ENCODE data around the gene PLPP3. TPM values are rescaled to one million over a fixed set of nuclear protein-coding genes. Genes with fewer than 3 reads are reported as not detected.

PLPP3 gene
- total RNA-seq, 6 experiments from 2014 or later: 47.8 to 118 (median 65.8) TPM

DNA sequence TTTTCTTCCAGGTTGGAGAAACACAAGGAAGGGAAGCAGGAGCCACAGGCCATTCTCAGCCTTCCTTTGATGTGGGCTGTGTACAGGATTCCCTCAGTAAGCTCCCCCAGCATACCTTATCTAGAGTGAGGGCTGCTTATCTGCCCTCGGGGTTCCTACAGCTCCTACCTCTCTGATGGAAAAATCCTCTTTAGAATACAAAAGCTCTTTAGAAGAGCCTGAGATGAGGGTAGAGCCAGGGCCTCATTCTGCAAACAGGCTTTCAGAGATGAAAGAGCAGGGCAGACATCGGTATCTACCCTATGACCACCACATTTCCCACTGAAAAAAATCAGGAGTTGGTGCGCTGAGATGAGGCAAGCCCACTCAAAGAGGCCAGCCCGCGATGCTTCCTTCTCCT is 85.1 kb downstream of the PLPP3 start:
- Histone ChIP-seq H3K9me3 (no peaks in the 10 kb centered on the region), H3K36me3 (peaks cover 0 to 16% (median 8%) of the 10 kb centered on the region in 4 donors), H3K27me3 (no peaks in the 10 kb centered on the region), H3K27ac (peak overlapping the region in 1 of 3 donors; percentile 21), H3K4me1 (peaks cover 0 to 62% (median 26%) of the 10 kb centered on the region in 4 donors), H3K4me3 (no peak overlapping the region)
- WGBS (ENCODE audit: insufficient coverage, low coverage, low lambda C conversion rate, missing lambda C conversion rate): 89% methylated on average over 5 of the region's 5 CpGs
- TF ChIP-seq, protein P1, sequence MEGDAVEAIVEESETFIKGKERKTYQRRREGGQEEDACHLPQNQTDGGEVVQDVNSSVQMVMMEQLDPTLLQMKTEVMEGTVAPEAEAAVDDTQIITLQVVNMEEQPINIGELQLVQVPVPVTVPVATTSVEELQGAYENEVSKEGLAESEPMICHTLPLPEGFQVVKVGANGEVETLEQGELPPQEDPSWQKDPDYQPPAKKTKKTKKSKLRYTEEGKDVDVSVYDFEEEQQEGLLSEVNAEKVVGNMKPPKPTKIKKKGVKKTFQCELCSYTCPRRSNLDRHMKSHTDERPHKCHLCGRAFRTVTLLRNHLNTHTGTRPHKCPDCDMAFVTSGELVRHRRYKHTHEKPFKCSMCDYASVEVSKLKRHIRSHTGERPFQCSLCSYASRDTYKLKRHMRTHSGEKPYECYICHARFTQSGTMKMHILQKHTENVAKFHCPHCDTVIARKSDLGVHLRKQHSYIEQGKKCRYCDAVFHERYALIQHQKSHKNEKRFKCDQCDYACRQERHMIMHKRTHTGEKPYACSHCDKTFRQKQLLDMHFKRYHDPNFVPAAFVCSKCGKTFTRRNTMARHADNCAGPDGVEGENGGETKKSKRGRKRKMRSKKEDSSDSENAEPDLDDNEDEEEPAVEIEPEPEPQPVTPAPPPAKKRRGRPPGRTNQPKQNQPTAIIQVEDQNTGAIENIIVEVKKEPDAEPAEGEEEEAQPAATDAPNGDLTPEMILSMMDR (IDR thresholded peaks at IDR 0.05): no peak
- TF ChIP-seq POLR2A (IDR thresholded peaks at IDR 0.05): no peak
- ATAC-seq (no peak), DNase-seq (no peak)
- intact Hi-C loops (cut with DNase I): no loop called here

DNA sequence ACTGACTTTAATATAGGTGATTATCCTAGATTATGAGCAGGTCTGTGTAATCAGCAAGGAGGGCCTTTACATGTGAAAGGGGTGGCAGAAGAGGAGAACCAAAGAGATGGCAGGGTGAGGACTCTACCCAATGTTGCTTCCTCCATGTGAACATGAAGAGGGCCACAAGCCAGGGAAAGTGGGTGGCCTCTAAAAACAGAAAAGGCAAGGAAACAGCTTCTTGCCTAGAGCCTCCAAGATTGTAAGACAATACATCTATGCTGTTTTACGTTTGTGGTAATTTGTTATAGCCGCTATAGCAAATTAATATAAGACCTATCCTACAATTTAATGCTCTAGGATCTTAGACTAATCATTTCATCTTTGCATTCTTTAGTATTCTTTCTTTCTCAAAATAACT is 85.5 kb downstream of the PLPP3 start:
- no peak for DNase-seq
- Histone ChIP-seq H3K4me3 (no peak overlapping the region), H3K9me3 (no peaks in the 10 kb centered on the region), H3K36me3 (peaks cover 0 to 16% (median 8%) of the 10 kb centered on the region in 4 donors), H3K27ac (peak overlapping the region in 1 of 3 donors; percentile 21), H3K27me3 (no peaks in the 10 kb centered on the region), H3K4me1 (peaks cover 0 to 58% (median 26%) of the 10 kb centered on the region in 4 donors)
- intact Hi-C loops (cut with DNase I): no loop called here
- no peak for ATAC-seq
- 93% methylated on average over 2 of the region's 2 CpGs for WGBS (ENCODE audit: insufficient coverage, low coverage, low lambda C conversion rate, missing lambda C conversion rate)
- TF ChIP-seq, protein P1 (IDR thresholded peaks at IDR 0.05): no peak
- no peak for TF ChIP-seq POLR2A (IDR thresholded peaks at IDR 0.05)

DNA sequence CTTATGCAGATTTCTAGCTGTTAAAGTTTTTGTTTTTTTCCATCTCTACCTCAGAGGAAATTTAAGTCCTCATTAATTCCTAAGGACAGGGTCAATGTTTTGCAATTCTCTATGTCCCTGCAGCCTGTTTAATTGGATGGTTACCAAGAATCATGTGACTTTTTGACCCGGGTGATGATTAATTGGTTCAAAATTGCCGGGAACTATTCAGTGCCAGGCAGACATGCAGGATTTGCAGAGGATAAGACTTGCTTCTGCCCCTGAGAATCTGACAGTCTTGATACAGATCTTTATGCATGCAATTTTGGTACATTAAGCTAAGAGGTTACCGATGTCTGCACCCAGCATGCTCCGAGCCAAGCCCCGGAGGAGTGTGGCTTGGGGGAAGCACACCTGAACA is 87.9 kb downstream of the PLPP3 start:
- intact Hi-C loops (cut with DNase I): no loop called here
- no peak overlapping the region for H3K4me3 ChIP-seq
- TF ChIP-seq POLR2A (IDR thresholded peaks at IDR 0.05): no peak
- TF ChIP-seq, protein P1 (IDR thresholded peaks at IDR 0.05): no peak
- DNase-seq (no peak), ATAC-seq (peak; percentile 71 to 76 (median 72))
- H3K9me3 ChIP-seq: no peaks in the 10 kb centered on the region
- H3K4me1 ChIP-seq: peaks cover 0 to 34% (median 20%) of the 10 kb centered on the region in 4 donors
- peaks cover 0 to 16% (median 8%) of the 10 kb centered on the region in 4 donors for H3K36me3 ChIP-seq
- 16% methylated on average over 5 of the region's 5 CpGs for WGBS (ENCODE audit: insufficient coverage, low coverage, low lambda C conversion rate, missing lambda C conversion rate)
- H3K27me3 ChIP-seq: no peaks in the 10 kb centered on the region
- peak overlapping the region; percentile 3 to 54 (median 17) for H3K27ac ChIP-seq

DNA sequence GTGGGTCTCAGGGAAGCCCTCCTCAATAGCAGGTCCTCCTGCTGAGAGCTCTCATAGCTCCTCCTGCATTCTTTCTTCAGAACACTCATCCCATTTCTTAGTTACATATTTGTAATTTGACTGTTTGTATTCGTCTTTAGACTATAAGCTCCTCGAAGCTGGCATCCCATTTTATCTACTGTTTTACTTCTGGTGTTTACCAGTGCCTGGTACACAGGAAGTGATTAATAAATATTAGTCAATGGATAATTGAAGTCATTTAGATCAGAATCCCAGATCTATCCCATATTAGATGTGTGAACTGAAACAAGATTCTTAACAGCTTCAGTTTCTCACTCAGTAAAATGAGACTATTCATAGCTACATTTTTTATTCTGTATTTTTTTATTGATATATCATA is 88.7 kb downstream of the PLPP3 start:
- WGBS (ENCODE audit: insufficient coverage, low coverage, low lambda C conversion rate, missing lambda C conversion rate): 61% methylated on average over 2 of the region's 2 CpGs

More for the DNA sequence above, 88.7 kb downstream of the PLPP3 start:
- TF ChIP-seq, protein P1 (IDR thresholded peaks at IDR 0.05): no peak
- no peak for TF ChIP-seq POLR2A (IDR thresholded peaks at IDR 0.05)
- intact Hi-C loops (cut with DNase I): no loop called here
- peaks cover 0 to 26% (median 16%) of the 10 kb centered on the region in 4 donors for H3K4me1 ChIP-seq
- H3K27me3 ChIP-seq: no peaks in the 10 kb centered on the region
- no peak overlapping the region for H3K4me3 ChIP-seq
- ATAC-seq (peak in 1 of 4 donors; percentile 46), DNase-seq (no peak)
- peak overlapping the region in 2 of 3 donors; percentile 2 to 54 for H3K27ac ChIP-seq
- no peaks in the 10 kb centered on the region for H3K9me3 ChIP-seq
- peaks cover 0 to 15% (median 6%) of the 10 kb centered on the region in 4 donors for H3K36me3 ChIP-seq

Data from right lobe of liver (tissue), 6 donors.